HG03558 (cell line): ENCODE results near the gene LBR.

Experiments
- ATAC-seq: cut with Tn5 transposase; IDR thresholded peaks from one replicate; pipeline ENCODE4 v1.9.1; 2021; ENCODE audit warnings: moderate number of reproducible peaks; ENCODE audit not compliant: unreplicated experiment; ENCODE audit errors: extremely low read depth

LBR gene

GRCh38 chr1:225446981-225447615 is 19.3 kb upstream of the LBR start:
- ATAC-seq: no peak

- no peak for ATAC-seq
These were observed 18.7 kb upstream of the LBR start for GRCh38 chr1:225446595-225446960.

- no peak for ATAC-seq
These were observed 18.1 kb upstream of the LBR start for GRCh38 chr1:225445639-225446594.

- ATAC-seq: no peak
These were observed 14.3 kb upstream of the LBR start for GRCh38 chr1:225442123-225442505.

GRCh38 chr1:225441314-225442122 is 13.7 kb upstream of the LBR start:
- no peak for ATAC-seq

- ATAC-seq: no peak
These were observed 12.8 kb upstream of the LBR start for GRCh38 chr1:225440380-225441221.

GRCh38 chr1:225437710-225438437 is 10.0 kb upstream of the LBR start:
- no peak for ATAC-seq

GRCh38 chr1:225435957-225436392 is 8.1 kb upstream of the LBR start:
- no peak for ATAC-seq

GRCh38 chr1:225435487-225435886 is 7.6 kb upstream of the LBR start:
- ATAC-seq: no peak

GRCh38 chr1:225435076-225435475 is 7.2 kb upstream of the LBR start:
- ATAC-seq: no peak

GRCh38 chr1:225434046-225434445 is 6.2 kb upstream of the LBR start:
- ATAC-seq: no peak

- ATAC-seq: no peak
These were observed 3.4 kb upstream of the LBR start for GRCh38 chr1:225431081-225431863.

- no peak for ATAC-seq
These were observed 2.5 kb upstream of the LBR start for GRCh38 chr1:225430301-225430700.

- ATAC-seq: no peak
These were observed 1.1 kb upstream of the LBR start for GRCh38 chr1:225428881-225429455.

GRCh38 chr1:225428068-225428880 is 436 bp upstream of the LBR start:
- ATAC-seq: peak; percentile 61

- no peak for ATAC-seq
These were observed 1.2 kb downstream of the LBR start for GRCh38 chr1:225426395-225427234.
